ENCODE data around the gene ITPR2.

ITPR2 gene

GRCh38 chr12:26800858-26801257 lies 32.1 kb downstream of the ITPR2 start:
- peaks cover 4% of the 10 kb centered on the region for H3K4me1 ChIP-seq (ENCODE audit: control insufficient read depth, insufficient read depth, low read length)

GRCh38 chr12:26800347-26800746 lies 32.6 kb downstream of the ITPR2 start:
- Histone ChIP-seq H3K4me3 (ENCODE audit: low read depth, low read length) (no peak overlapping the region), H3K27ac (ENCODE audit: low read depth, low read length) (no peak overlapping the region), H3K4me1 (ENCODE audit: control insufficient read depth, insufficient read depth, low read length) (peaks cover 4% of the 10 kb centered on the region), H3K27me3 (ENCODE audit: control insufficient read depth, insufficient read depth, low read length) (no peaks in the 10 kb centered on the region), H3K9ac (ENCODE audit: low read depth, low read length) (no peak overlapping the region), H3K36me3 (ENCODE audit: control insufficient read depth, insufficient read depth, low read length) (no peaks in the 10 kb centered on the region), H3K9me3 (ENCODE audit: control insufficient read depth, insufficient read depth, low read length) (no peaks in the 10 kb centered on the region)

More at GRCh38 chr12:26800858-26801257, 32.1 kb downstream of the ITPR2 start:
- Histone ChIP-seq H3K9ac (ENCODE audit: low read depth, low read length) (no peak overlapping the region), H3K36me3 (ENCODE audit: control insufficient read depth, insufficient read depth, low read length) (no peaks in the 10 kb centered on the region), H3K27me3 (ENCODE audit: control insufficient read depth, insufficient read depth, low read length) (no peaks in the 10 kb centered on the region), H3K4me3 (ENCODE audit: low read depth, low read length) (no peak overlapping the region), H3K27ac (ENCODE audit: low read depth, low read length) (no peak overlapping the region), H3K9me3 (ENCODE audit: control insufficient read depth, insufficient read depth, low read length) (no peaks in the 10 kb centered on the region)

DNA sequence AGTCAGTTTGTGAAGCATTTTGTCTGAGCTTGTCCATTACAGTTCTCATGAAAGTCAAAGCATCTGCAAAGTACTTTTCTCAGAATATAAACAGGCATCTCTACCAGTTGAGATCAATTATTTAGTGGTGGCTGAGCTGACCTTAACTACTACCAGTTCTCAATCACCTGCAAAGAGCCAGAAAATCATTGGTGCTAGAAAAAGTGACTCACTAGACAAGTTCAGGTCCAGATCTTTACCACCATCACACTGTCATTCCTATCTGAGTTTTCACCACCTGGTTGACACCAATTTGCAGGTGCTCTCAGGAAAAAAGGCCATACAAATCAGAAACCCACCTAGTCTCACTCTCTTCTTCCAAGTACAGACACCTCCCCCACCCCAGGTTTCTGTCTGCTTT lies 33.3 kb downstream of the ITPR2 start:
- Histone ChIP-seq H3K36me3 (ENCODE audit: control insufficient read depth, insufficient read depth, low read length) (no peaks in the 10 kb centered on the region), H3K4me3 (ENCODE audit: low read depth, low read length) (no peak overlapping the region), H3K27me3 (ENCODE audit: control insufficient read depth, insufficient read depth, low read length) (no peaks in the 10 kb centered on the region), H3K27ac (ENCODE audit: low read depth, low read length) (no peak overlapping the region), H3K9ac (ENCODE audit: low read depth, low read length) (no peak overlapping the region), H3K4me1 (ENCODE audit: control insufficient read depth, insufficient read depth, low read length) (peaks cover 4% of the 10 kb centered on the region), H3K9me3 (ENCODE audit: control insufficient read depth, insufficient read depth, low read length) (no peaks in the 10 kb centered on the region)

- H3K4me3 ChIP-seq (ENCODE audit: low read depth, low read length): no peak overlapping the region
- H3K27ac ChIP-seq (ENCODE audit: low read depth, low read length): no peak overlapping the region
- H3K9ac ChIP-seq (ENCODE audit: low read depth, low read length): no peak overlapping the region
These were observed 34.4 kb downstream of the ITPR2 start for GRCh38 chr12:26798640-26799039.

DNA sequence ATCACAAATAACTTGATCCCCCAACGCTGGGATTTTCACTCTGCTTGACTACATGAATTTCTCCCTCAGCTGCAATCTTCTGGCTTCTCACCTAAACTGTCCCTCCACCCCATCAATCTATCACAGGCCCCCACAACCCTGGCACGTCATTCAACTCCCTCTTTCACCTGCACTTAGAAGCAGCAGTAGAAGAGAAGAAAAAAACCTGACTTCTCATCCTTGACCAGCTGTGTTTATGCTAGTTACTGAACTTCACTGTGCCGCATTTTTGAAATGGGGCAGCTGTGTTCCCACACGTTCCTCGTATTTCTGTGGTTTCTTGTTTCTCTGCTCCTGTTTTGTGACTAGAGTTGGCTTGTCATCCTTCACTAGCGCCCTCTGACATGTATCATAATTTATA lies 35.0 kb downstream of the ITPR2 start:
- H3K4me3 ChIP-seq (ENCODE audit: low read depth, low read length): no peak overlapping the region
- H3K36me3 ChIP-seq (ENCODE audit: control insufficient read depth, insufficient read depth, low read length): no peaks in the 10 kb centered on the region
- H3K4me1 ChIP-seq (ENCODE audit: control insufficient read depth, insufficient read depth, low read length): peaks cover 4% of the 10 kb centered on the region; the same call in 1 of the 2 replicates
- H3K27ac ChIP-seq (ENCODE audit: low read depth, low read length): no peak overlapping the region
- no peaks in the 10 kb centered on the region for H3K9me3 ChIP-seq (ENCODE audit: control insufficient read depth, insufficient read depth, low read length)
- no peaks in the 10 kb centered on the region for H3K27me3 ChIP-seq (ENCODE audit: control insufficient read depth, insufficient read depth, low read length)
- no peak overlapping the region for H3K9ac ChIP-seq (ENCODE audit: low read depth, low read length)

More at GRCh38 chr12:26798640-26799039, 34.4 kb downstream of the ITPR2 start:
- Histone ChIP-seq H3K27me3 (ENCODE audit: control insufficient read depth, insufficient read depth, low read length) (no peaks in the 10 kb centered on the region), H3K9me3 (ENCODE audit: control insufficient read depth, insufficient read depth, low read length) (no peaks in the 10 kb centered on the region), H3K36me3 (ENCODE audit: control insufficient read depth, insufficient read depth, low read length) (no peaks in the 10 kb centered on the region), H3K4me1 (ENCODE audit: control insufficient read depth, insufficient read depth, low read length) (peaks cover 4% of the 10 kb centered on the region; the same call in 1 of the 2 replicates)

DNA sequence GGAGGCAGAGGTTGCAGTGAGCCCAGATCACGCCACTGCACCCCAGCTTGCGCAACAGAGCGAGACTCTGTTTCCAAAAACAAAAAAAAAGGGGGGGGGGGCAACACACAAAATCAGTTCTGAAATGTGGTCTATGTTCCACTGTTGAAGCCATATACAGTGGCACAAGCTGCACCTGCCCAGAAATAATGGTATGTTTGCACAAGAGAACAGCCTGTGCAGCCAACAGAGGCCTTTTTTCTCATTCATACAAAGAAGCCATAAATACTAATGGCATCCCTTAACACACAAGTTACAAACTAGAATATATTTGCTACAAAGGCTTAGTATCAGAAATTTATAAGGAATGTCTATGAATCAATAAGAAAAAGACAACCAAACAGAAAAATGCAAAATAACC lies 37.1 kb downstream of the ITPR2 start:
- Histone ChIP-seq H3K27me3 (ENCODE audit: control insufficient read depth, insufficient read depth, low read length) (no peaks in the 10 kb centered on the region), H3K4me1 (ENCODE audit: control insufficient read depth, insufficient read depth, low read length) (peaks cover 8% of the 10 kb centered on the region), H3K9ac (ENCODE audit: low read depth, low read length) (no peak overlapping the region), H3K27ac (ENCODE audit: low read depth, low read length) (no peak overlapping the region), H3K36me3 (ENCODE audit: control insufficient read depth, insufficient read depth, low read length) (no peaks in the 10 kb centered on the region), H3K9me3 (ENCODE audit: control insufficient read depth, insufficient read depth, low read length) (no peaks in the 10 kb centered on the region), H3K4me3 (ENCODE audit: low read depth, low read length) (no peak overlapping the region)

DNA sequence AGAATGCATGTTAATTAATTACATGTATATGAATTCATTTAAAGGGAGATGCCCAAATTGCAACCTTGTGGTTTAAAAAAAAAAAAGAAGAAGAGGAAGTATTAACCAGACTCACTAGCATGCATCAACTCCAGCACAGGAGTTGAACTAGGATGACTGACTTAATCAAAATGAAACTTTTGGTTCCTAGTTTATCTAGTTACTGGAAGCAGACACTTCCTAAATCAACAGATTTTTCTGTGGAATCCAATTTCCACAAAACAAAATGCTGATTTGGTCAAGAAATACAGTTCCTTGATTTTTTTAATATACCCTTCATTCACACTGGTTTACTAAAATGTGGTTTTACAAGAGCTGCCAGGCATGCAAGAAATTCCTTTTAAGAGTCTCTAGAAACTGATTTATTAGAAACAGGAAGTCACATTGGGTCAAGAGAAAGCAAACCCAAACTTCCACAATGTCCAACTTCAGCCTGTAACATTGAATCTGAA lies 41.6 kb downstream of the ITPR2 start:
- Histone ChIP-seq H3K36me3 (ENCODE audit: control insufficient read depth, insufficient read depth, low read length) (no peaks in the 10 kb centered on the region), H3K4me1 (ENCODE audit: control insufficient read depth, insufficient read depth, low read length) (peaks cover 4% of the 10 kb centered on the region; the same call in 1 of the 2 replicates), H3K4me3 (ENCODE audit: low read depth, low read length) (no peak overlapping the region), H3K27me3 (ENCODE audit: control insufficient read depth, insufficient read depth, low read length) (no peaks in the 10 kb centered on the region), H3K9me3 (ENCODE audit: control insufficient read depth, insufficient read depth, low read length) (no peaks in the 10 kb centered on the region), H3K27ac (ENCODE audit: low read depth, low read length) (no peak overlapping the region), H3K9ac (ENCODE audit: low read depth, low read length) (no peak overlapping the region)

DNA sequence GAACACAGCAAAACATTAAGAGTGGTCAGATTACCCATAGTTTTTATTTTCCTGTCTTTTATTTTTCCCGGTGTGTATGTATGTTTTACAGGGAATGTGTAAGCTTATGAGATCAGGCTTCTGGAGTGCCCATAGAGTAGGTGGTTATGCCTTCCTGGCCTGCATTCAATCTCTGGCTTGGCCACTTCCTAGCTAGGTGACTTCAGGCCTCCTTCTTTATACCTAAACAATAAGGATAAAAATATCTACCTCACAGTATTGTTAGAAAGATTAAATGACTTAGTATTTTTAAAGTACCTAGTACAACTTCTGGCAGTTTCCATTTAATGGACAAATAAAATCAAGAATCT lies 42.4 kb downstream of the ITPR2 start:
- Histone ChIP-seq H3K9ac (ENCODE audit: low read depth, low read length) (no peak overlapping the region), H3K36me3 (ENCODE audit: control insufficient read depth, insufficient read depth, low read length) (no peaks in the 10 kb centered on the region), H3K4me1 (ENCODE audit: control insufficient read depth, insufficient read depth, low read length) (peaks cover 4% of the 10 kb centered on the region; the same call in 1 of the 2 replicates), H3K27me3 (ENCODE audit: control insufficient read depth, insufficient read depth, low read length) (no peaks in the 10 kb centered on the region), H3K4me3 (ENCODE audit: low read depth, low read length) (no peak overlapping the region), H3K9me3 (ENCODE audit: control insufficient read depth, insufficient read depth, low read length) (no peaks in the 10 kb centered on the region), H3K27ac (ENCODE audit: low read depth, low read length) (no peak overlapping the region)

GRCh38 chr12:26789731-26790644 lies 43.0 kb downstream of the ITPR2 start:
- Histone ChIP-seq H3K4me3 (ENCODE audit: low read depth, low read length) (no peak overlapping the region), H3K4me1 (ENCODE audit: control insufficient read depth, insufficient read depth, low read length) (peaks cover 4% of the 10 kb centered on the region; the same call in 1 of the 2 replicates), H3K9ac (ENCODE audit: low read depth, low read length) (no peak overlapping the region), H3K36me3 (ENCODE audit: control insufficient read depth, insufficient read depth, low read length) (no peaks in the 10 kb centered on the region), H3K27me3 (ENCODE audit: control insufficient read depth, insufficient read depth, low read length) (no peaks in the 10 kb centered on the region), H3K27ac (ENCODE audit: low read depth, low read length) (no peak overlapping the region), H3K9me3 (ENCODE audit: control insufficient read depth, insufficient read depth, low read length) (no peaks in the 10 kb centered on the region)

GRCh38 chr12:26786865-26787514 lies 46.0 kb downstream of the ITPR2 start:
- no peak overlapping the region for H3K4me3 ChIP-seq (ENCODE audit: low read depth, low read length)
- no peaks in the 10 kb centered on the region for H3K36me3 ChIP-seq (ENCODE audit: control insufficient read depth, insufficient read depth, low read length)
- no peak overlapping the region for H3K9ac ChIP-seq (ENCODE audit: low read depth, low read length)
- H3K27me3 ChIP-seq (ENCODE audit: control insufficient read depth, insufficient read depth, low read length): no peaks in the 10 kb centered on the region
- no peak overlapping the region for H3K27ac ChIP-seq (ENCODE audit: low read depth, low read length)
- peaks cover 4% of the 10 kb centered on the region; the same call in 1 of the 2 replicates for H3K4me1 ChIP-seq (ENCODE audit: control insufficient read depth, insufficient read depth, low read length)
- no peaks in the 10 kb centered on the region for H3K9me3 ChIP-seq (ENCODE audit: control insufficient read depth, insufficient read depth, low read length)

- H3K27me3 ChIP-seq (ENCODE audit: control insufficient read depth, insufficient read depth, low read length): no peaks in the 10 kb centered on the region
- peaks cover under 1% of the 10 kb centered on the region; the same call in 1 of the 2 replicates for H3K4me1 ChIP-seq (ENCODE audit: control insufficient read depth, insufficient read depth, low read length)
- no peak overlapping the region for H3K9ac ChIP-seq (ENCODE audit: low read depth, low read length)
- H3K4me3 ChIP-seq (ENCODE audit: low read depth, low read length): no peak overlapping the region
- peak overlapping the region; percentile 50 for H3K27ac ChIP-seq (ENCODE audit: low read depth, low read length)
- no peaks in the 10 kb centered on the region for H3K36me3 ChIP-seq (ENCODE audit: control insufficient read depth, insufficient read depth, low read length)
- no peaks in the 10 kb centered on the region for H3K9me3 ChIP-seq (ENCODE audit: control insufficient read depth, insufficient read depth, low read length)
These were observed 46.5 kb downstream of the ITPR2 start for GRCh38 chr12:26786491-26786864.

Measured in HUES48 (cell line).